Peyer's patch (tissue), 4 donors: ENCODE data around the gene NLRP11. TPM values are rescaled to one million over a fixed set of nuclear protein-coding genes. Genes with fewer than 3 reads are reported as not detected.

Source experiments
- DNase-seq, 3 donors: peaks; one replicate each; pipeline ENCODE4 v3.0.0-alpha.2; 2017 to 2019
- H3K27ac ChIP-seq, 4 donors: fragments of 200-600 bp; sonication (generic); one replicate each; pipeline ENCODE4 v1.5.1; 2016 to 2019
- H3K27me3 ChIP-seq, 2 donors: fragments of 200-600 bp; sonication (generic); one replicate each; pipeline ENCODE4 v1.5.1; 2019
- H3K36me3 ChIP-seq, 3 donors: fragments of 200-600 bp; sonication (generic); one replicate each; pipeline ENCODE4 v1.5.1; 2016 to 2019
- H3K4me1 ChIP-seq, 4 donors: fragments of 200-600 bp; sonication (generic); one replicate each; pipeline ENCODE4 v1.5.1; 2016 to 2019
- H3K4me3 ChIP-seq, 4 donors: fragments of 200-600 bp; sonication (generic); 1 replicate in 3 of 4; 2 replicates in 1 of 4; pipeline ENCODE4 v1.5.1; 2016 to 2019; ENCODE audit warnings: mild to moderate bottlenecking in 1 of 4
- H3K9me3 ChIP-seq, 4 donors: fragments of 200-600 bp; sonication (generic); one replicate each; pipeline ENCODE4 v1.5.1; 2016 to 2019; ENCODE audit warnings: mild to moderate bottlenecking in 1 of 4
- POLR2A ChIP-seq, 2 donors: fragments of 450-650 bp; IDR thresholded peaks; one replicate each; pipeline ENCODE4 v1.5.1; 2017; ENCODE audit warnings: antibody characterized with exemption in 2 of 2, mild to moderate bottlenecking in 2 of 2, moderate library complexity in 2 of 2
- total RNA-seq, 4 donors: library from RNA; depleted of rRNA; stranded (reverse); fragments of >200 nt; gene quantifications; one replicate each; pipeline ENCODE4 v1.1.0, GENCODE V29; 2016
- TF ChIP-seq, protein P1 (sequence below), 6 experiments: fragments of 450-650 bp in 4 of 6; fragments of 200-600 bp in 2 of 6; sonication (generic) in 1 of 6; IDR thresholded peaks; one replicate each; pipeline ENCODE4 v1.5.1; 2017 to 2019; ENCODE audit warnings: antibody characterized with exemption in 6 of 6, mild to moderate bottlenecking in 3 of 6, moderate library complexity in 1 of 6

Gene NLRP11
- total RNA-seq, 4 donors from 2014 or later = not detected

DNA sequence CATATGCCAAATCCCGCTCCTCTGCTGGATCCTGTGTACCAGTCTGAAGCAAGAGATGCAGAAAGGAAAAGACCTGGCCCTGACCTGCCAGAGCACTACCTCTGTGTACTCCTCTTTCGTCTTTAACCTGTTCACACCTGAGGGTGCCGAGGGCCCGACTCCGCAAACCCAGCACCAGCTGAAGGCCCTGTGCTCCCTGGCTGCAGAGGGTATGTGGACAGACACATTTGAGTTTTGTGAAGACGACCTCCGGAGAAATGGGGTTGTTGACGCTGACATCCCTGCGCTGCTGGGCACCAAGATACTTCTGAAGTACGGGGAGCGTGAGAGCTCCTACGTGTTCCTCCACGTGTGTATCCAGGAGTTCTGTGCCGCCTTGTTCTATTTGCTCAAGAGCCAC lies 26.6 kb upstream of the NLRP11 start:
- H3K27me3 ChIP-seq = no peaks in the 10 kb centered on the region
- H3K27ac ChIP-seq = no peak overlapping the region
- no peaks in the 10 kb centered on the region for H3K4me1 ChIP-seq
- TF ChIP-seq, protein P1, sequence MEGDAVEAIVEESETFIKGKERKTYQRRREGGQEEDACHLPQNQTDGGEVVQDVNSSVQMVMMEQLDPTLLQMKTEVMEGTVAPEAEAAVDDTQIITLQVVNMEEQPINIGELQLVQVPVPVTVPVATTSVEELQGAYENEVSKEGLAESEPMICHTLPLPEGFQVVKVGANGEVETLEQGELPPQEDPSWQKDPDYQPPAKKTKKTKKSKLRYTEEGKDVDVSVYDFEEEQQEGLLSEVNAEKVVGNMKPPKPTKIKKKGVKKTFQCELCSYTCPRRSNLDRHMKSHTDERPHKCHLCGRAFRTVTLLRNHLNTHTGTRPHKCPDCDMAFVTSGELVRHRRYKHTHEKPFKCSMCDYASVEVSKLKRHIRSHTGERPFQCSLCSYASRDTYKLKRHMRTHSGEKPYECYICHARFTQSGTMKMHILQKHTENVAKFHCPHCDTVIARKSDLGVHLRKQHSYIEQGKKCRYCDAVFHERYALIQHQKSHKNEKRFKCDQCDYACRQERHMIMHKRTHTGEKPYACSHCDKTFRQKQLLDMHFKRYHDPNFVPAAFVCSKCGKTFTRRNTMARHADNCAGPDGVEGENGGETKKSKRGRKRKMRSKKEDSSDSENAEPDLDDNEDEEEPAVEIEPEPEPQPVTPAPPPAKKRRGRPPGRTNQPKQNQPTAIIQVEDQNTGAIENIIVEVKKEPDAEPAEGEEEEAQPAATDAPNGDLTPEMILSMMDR (IDR thresholded peaks at IDR 0.05) = no peak
- no peak for TF ChIP-seq POLR2A (IDR thresholded peaks at IDR 0.05)
- no peaks in the 10 kb centered on the region for H3K9me3 ChIP-seq
- no peaks in the 10 kb centered on the region for H3K36me3 ChIP-seq
- DNase-seq = no peak
- H3K4me3 ChIP-seq = no peak overlapping the region

DNA sequence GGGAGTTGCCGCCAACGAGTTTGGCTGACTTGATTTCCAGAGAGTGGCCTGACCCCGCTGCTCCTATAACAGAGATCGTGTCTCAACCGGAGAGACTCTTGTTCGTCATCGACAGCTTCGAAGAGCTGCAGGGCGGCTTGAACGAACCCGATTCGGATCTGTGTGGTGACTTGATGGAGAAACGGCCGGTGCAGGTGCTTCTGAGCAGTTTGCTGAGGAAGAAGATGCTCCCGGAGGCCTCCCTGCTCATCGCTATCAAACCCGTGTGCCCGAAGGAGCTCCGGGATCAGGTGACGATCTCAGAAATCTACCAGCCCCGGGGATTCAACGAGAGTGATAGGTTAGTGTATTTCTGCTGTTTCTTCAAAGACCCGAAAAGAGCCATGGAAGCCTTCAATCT lies 26.2 kb upstream of the NLRP11 start:
- Histone ChIP-seq H3K4me3 (no peak overlapping the region), H3K27ac (no peak overlapping the region), H3K4me1 (no peaks in the 10 kb centered on the region), H3K9me3 (no peaks in the 10 kb centered on the region), H3K36me3 (no peaks in the 10 kb centered on the region), H3K27me3 (no peaks in the 10 kb centered on the region)
- TF ChIP-seq, protein P1 (IDR thresholded peaks at IDR 0.05) = no peak
- no peak for DNase-seq

- DNase-seq = no peak
- H3K27ac ChIP-seq = no peak overlapping the region
These were observed 25.4 kb upstream of the NLRP11 start for GRCh38 chr19:55857149-55857548.

DNA sequence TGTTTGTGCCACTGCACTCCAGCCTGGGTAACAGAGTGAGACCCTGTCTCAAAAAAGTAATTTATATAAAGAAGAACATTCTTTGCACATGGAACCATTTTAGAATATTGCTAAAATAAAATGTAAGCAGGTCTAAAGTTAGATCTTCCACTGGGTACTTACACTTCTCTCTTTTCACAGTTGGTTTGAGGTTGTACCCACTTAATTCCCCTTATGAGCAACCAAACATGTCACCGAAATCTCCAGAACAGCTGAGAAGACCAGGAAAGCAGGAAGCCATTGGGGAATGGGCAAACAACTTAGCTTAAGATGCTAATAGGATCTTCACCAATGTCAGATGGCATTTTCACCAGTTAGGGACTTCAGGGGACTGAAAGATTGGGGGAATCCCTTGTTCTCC lies 23.4 kb upstream of the NLRP11 start:
- no peaks in the 10 kb centered on the region for H3K9me3 ChIP-seq
- H3K27me3 ChIP-seq = no peaks in the 10 kb centered on the region
- H3K27ac ChIP-seq = no peak overlapping the region
- TF ChIP-seq, protein P1 (IDR thresholded peaks at IDR 0.05) = no peak
- TF ChIP-seq POLR2A (IDR thresholded peaks at IDR 0.05) = no peak
- H3K36me3 ChIP-seq = no peaks in the 10 kb centered on the region
- no peak overlapping the region for H3K4me3 ChIP-seq
- no peak for DNase-seq
- H3K4me1 ChIP-seq = no peaks in the 10 kb centered on the region

More at GRCh38 chr19:55857149-55857548, 25.4 kb upstream of the NLRP11 start:
- TF ChIP-seq, protein P1 (IDR thresholded peaks at IDR 0.05) = no peak
- no peak for TF ChIP-seq POLR2A (IDR thresholded peaks at IDR 0.05)
- H3K9me3 ChIP-seq = no peaks in the 10 kb centered on the region
- H3K27me3 ChIP-seq = no peaks in the 10 kb centered on the region
- no peaks in the 10 kb centered on the region for H3K4me1 ChIP-seq
- no peaks in the 10 kb centered on the region for H3K36me3 ChIP-seq
- no peak overlapping the region for H3K4me3 ChIP-seq

DNA sequence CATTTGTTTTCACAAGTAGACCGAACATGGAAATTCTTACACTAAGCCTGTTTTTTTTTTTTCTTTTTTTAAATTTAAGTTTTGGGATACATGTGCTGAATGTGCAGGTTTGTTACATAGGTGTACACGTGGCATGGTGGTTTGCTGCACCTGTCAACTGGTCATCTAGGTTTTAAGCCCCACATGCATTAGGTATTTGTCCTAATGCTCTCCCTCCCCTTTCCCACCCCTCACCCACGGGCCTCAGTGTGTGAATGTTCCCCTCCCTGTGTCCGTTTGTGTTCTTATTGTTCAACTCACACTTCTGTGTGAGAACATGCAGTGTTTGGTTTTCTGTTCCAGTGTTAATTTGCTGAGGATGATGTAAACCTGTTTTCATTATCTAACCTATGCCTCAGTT lies 7.1 kb upstream of the NLRP11 start:
- DNase-seq = no peak
- H3K4me1 ChIP-seq = no peaks in the 10 kb centered on the region
- no peaks in the 10 kb centered on the region for H3K36me3 ChIP-seq
- TF ChIP-seq POLR2A (IDR thresholded peaks at IDR 0.05) = no peak
- TF ChIP-seq, protein P1 (IDR thresholded peaks at IDR 0.05) = no peak
- no peaks in the 10 kb centered on the region for H3K27me3 ChIP-seq
- no peak overlapping the region for H3K4me3 ChIP-seq
- H3K27ac ChIP-seq = no peak overlapping the region
- no peaks in the 10 kb centered on the region for H3K9me3 ChIP-seq

DNA sequence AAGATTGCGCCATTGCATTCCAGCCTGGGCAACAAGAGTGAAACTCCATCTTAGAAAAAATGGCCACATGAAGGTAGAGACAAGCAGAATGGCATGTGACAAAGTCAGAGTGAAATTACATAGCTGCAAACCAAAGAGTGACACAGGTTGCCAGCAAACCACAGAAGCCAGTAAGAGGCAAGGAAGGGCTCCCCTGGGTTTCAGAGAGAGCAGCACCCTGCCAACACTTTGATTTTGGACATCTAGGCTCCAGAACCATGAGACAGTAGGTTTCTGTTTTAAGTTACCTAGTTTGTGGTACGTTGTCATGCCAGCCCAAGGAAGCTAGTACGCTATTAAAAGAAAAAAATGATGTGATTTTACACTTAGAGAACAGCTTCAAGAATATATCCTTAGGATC lies 6.5 kb upstream of the NLRP11 start:
- DNase-seq = no peak
- Histone ChIP-seq H3K4me1 (no peaks in the 10 kb centered on the region), H3K9me3 (no peaks in the 10 kb centered on the region), H3K27me3 (no peaks in the 10 kb centered on the region), H3K4me3 (no peak overlapping the region), H3K27ac (no peak overlapping the region), H3K36me3 (no peaks in the 10 kb centered on the region)
- TF ChIP-seq, protein P1 (IDR thresholded peaks at IDR 0.05) = no peak
- TF ChIP-seq POLR2A (IDR thresholded peaks at IDR 0.05) = no peak
